ENCODE results near the gene RAB11A. TPM values are rescaled to one million over a fixed set of nuclear protein-coding genes. Genes with fewer than 3 reads are reported as not detected.
A peak's percentile ranks its signal among the peaks of the same experiment; 100 is the strongest.

Gene RAB11A
- total and polyA plus RNA-seq, 2 donors (not counting 1 experiment from before 2014, with no cell fraction given): 83.2 to 126 TPM

- CTCF ChIA-PET: interaction anchor here (0.6 to 1.3 kb wide), 6 partner anchors 15 to 371 kb away, joined by 3 to 5 read pairs (median 4); no protein-coding TSS in a partner anchor
- no peak overlapping the region for H2AFZ ChIP-seq (ENCODE audit: insufficient read depth, low read depth, low read length, poor library complexity, severe bottlenecking)
- no peaks in the 10 kb centered on the region for H3K27me3 Mint-ChIP-seq
- no peaks in the 10 kb centered on the region for H3K9me3 Mint-ChIP-seq (ENCODE audit: insufficient read depth)
- H3K36me3 ChIP-seq (replicated peaks in 1 of 2; ENCODE audit: control extremely low read depth in 1 of 2, control insufficient read depth in 1 of 2, extremely low read depth in 1 of 2, insufficient read depth in 2 of 2, low read length in 1 of 2): peaks cover 0 to 3% of the 10 kb centered on the region in 2 experiments
- H3K27ac Mint-ChIP-seq: peak overlapping the region; percentile 73
- peak overlapping the region; percentile 72 for H3K4me3 Mint-ChIP-seq
- H4K20me1 ChIP-seq (ENCODE audit: control insufficient read depth, insufficient read depth, low read length, poor library complexity, severe bottlenecking): peaks cover 5% of the 10 kb centered on the region
- H3K79me2 ChIP-seq (ENCODE audit: control insufficient read depth, insufficient read depth, low read length): peaks cover 16% of the 10 kb centered on the region
- H3K27me3 ChIP-seq (replicated peaks in 1 of 4; ENCODE audit: control extremely low read depth in 1 of 4, control insufficient read depth in 3 of 4, insufficient read depth in 4 of 4, low read length in 3 of 4): no peaks in the 10 kb centered on the region
- no peak overlapping the region for H3K9ac ChIP-seq (ENCODE audit: low read length)
- H3K4me2 ChIP-seq (replicated peaks; ENCODE audit: low read depth, low read length, poor library complexity, severe bottlenecking): peak overlapping the region; percentile 65
- TF ChIP-seq CTCF (IDR thresholded peaks at IDR 0.05): no peak
- no peak for TF ChIP-seq EZH2 (IDR thresholded peaks at IDR 0.05; ENCODE audit: borderline replicate concordance, insufficient read depth, low read depth, low read length, poor library complexity, severe bottlenecking)
- peak overlapping the region in 1 of 5 experiments; percentile 17 for H3K4me3 ChIP-seq (ENCODE audit: control extremely low read depth in 1 of 5, extremely low read depth in 1 of 5, insufficient read depth in 1 of 5, low read depth in 2 of 5, low read length in 4 of 5)
- DNase-seq (peak; percentile 86), ATAC-seq (ENCODE audit: low read depth) (peak; percentile 89)
- POLR2A ChIA-PET: interaction anchor here (0.6 to 0.8 kb wide), 2 partner anchors 14 to 27 kb away, joined by 3 to 7 read pairs; no protein-coding TSS in a partner anchor
- peaks cover 69 to 70% of the 10 kb centered on the region in 2 donors for H3K4me1 ChIP-seq (ENCODE audit: control insufficient read depth in 2 of 2, insufficient read depth in 2 of 2, low read length in 2 of 2)
- no peaks in the 10 kb centered on the region for H3K9me3 ChIP-seq (ENCODE audit: control extremely low read depth in 1 of 3, control insufficient read depth in 2 of 3, insufficient read depth in 1 of 3, low read length in 2 of 3)
- intact Hi-C loops (cut with micrococcal nuclease): loop anchor here (1.0 to 5.0 kb wide), 2 partner anchors 15 to 580 kb away; partner anchors contain the start of gene SNAPC5
- 65% methylated on average over 15 of the region's 16 CpGs for WGBS (ENCODE audit: insufficient coverage)
- H3K4me1 Mint-ChIP-seq: peaks cover 70% of the 10 kb centered on the region
- peak overlapping the region in 1 of 2 donors; percentile 73 for H3K27ac ChIP-seq (ENCODE audit: low read length in 2 of 2)
These were observed 47.5 kb downstream of the RAB11A start for GRCh38 chr15:65916664-65917406.

GRCh38 chr15:65917407-65917756, 48.1 kb downstream of the RAB11A start:
- POLR2A ChIA-PET: interaction anchor here (0.6 to 0.8 kb wide), 2 partner anchors 15 to 27 kb away, joined by 3 to 7 read pairs; no protein-coding TSS in a partner anchor
- H3K9ac ChIP-seq (ENCODE audit: low read length): peak overlapping the region; percentile 16
- peaks cover 16% of the 10 kb centered on the region for H3K79me2 ChIP-seq (ENCODE audit: control insufficient read depth, insufficient read depth, low read length)
- H3K27ac ChIP-seq (ENCODE audit: low read length in 2 of 2): peak overlapping the region; percentile 25 to 73
- no peak for DNase-seq
- peak overlapping the region; percentile 73 for H3K27ac Mint-ChIP-seq
- peaks cover 75% of the 10 kb centered on the region in 2 donors for H3K4me1 ChIP-seq (ENCODE audit: control insufficient read depth in 2 of 2, insufficient read depth in 2 of 2, low read length in 2 of 2)
- peak overlapping the region; percentile 11 for H2AFZ ChIP-seq (ENCODE audit: insufficient read depth, low read depth, low read length, poor library complexity, severe bottlenecking)
- H3K4me1 Mint-ChIP-seq: peaks cover 75% of the 10 kb centered on the region
- H3K4me3 Mint-ChIP-seq: peak overlapping the region; percentile 72
- H4K20me1 ChIP-seq (ENCODE audit: control insufficient read depth, insufficient read depth, low read length, poor library complexity, severe bottlenecking): peaks cover 5% of the 10 kb centered on the region
- CTCF ChIA-PET: interaction anchor here (0.6 to 1.5 kb wide), 7 partner anchors 15 to 371 kb away, joined by 3 to 8 read pairs (median 4); partner anchors contain the start of gene RAB11A
- no peaks in the 10 kb centered on the region for H3K9me3 ChIP-seq (ENCODE audit: control extremely low read depth in 1 of 3, control insufficient read depth in 2 of 3, insufficient read depth in 1 of 3, low read length in 2 of 3)
- WGBS (ENCODE audit: insufficient coverage): 33% methylated on average over 1 of the region's 3 CpGs
- H3K36me3 ChIP-seq (replicated peaks in 1 of 2; ENCODE audit: control extremely low read depth in 1 of 2, control insufficient read depth in 1 of 2, extremely low read depth in 1 of 2, insufficient read depth in 2 of 2, low read length in 1 of 2): no peaks in the 10 kb centered on the region
- intact Hi-C loops (cut with micrococcal nuclease): loop anchor here (1.0 to 5.0 kb wide), 2 partner anchors 15 to 580 kb away; partner anchors contain the start of gene SNAPC5
- peak overlapping the region; percentile 65 for H3K4me2 ChIP-seq (replicated peaks; ENCODE audit: low read depth, low read length, poor library complexity, severe bottlenecking)
- H3K9me3 Mint-ChIP-seq (ENCODE audit: insufficient read depth): no peaks in the 10 kb centered on the region
- no peak for ATAC-seq (ENCODE audit: low read depth)
- TF ChIP-seq EZH2 (IDR thresholded peaks at IDR 0.05; ENCODE audit: borderline replicate concordance, insufficient read depth, low read depth, low read length, poor library complexity, severe bottlenecking): no peak
- no peak for TF ChIP-seq CTCF (IDR thresholded peaks at IDR 0.05)
- no peaks in the 10 kb centered on the region for H3K27me3 ChIP-seq (replicated peaks in 1 of 4; ENCODE audit: control extremely low read depth in 1 of 4, control insufficient read depth in 3 of 4, insufficient read depth in 4 of 4, low read length in 3 of 4)
- H3K4me3 ChIP-seq (ENCODE audit: control extremely low read depth in 1 of 5, extremely low read depth in 1 of 5, insufficient read depth in 1 of 5, low read depth in 2 of 5, low read length in 4 of 5): no peak overlapping the region
- no peaks in the 10 kb centered on the region for H3K27me3 Mint-ChIP-seq
